ENCODE results near the gene RAD51B. TPM values are rescaled to one million over a fixed set of nuclear protein-coding genes. Genes with fewer than 3 reads are reported as not detected.

Gene RAD51B
- total RNA-seq, 1 experiment from 2014 or later: 103 TPM

GRCh38 chr14:68122651-68123050 lies 303.1 kb downstream of the RAD51B start:
- in situ Hi-C loops (cut with HindIII; ENCODE audit: low sequenced_read_pairs): no loop called here
- DNase-seq (ENCODE audit: low spot score): no peak

- no peak for DNase-seq (ENCODE audit: low spot score)
- in situ Hi-C loops (cut with HindIII; ENCODE audit: low sequenced_read_pairs): no loop called here
Observed at GRCh38 chr14:68124050-68124449, 304.5 kb downstream of the RAD51B start.

GRCh38 chr14:68124979-68125731 lies 305.6 kb downstream of the RAD51B start:
- in situ Hi-C loops (cut with HindIII; ENCODE audit: low sequenced_read_pairs): no loop called here

GRCh38 chr14:68127166-68127565 lies 307.6 kb downstream of the RAD51B start:
- in situ Hi-C loops (cut with HindIII; ENCODE audit: low sequenced_read_pairs): no loop called here
- no peak for DNase-seq (ENCODE audit: low spot score)

More at GRCh38 chr14:68124979-68125731, 305.6 kb downstream of the RAD51B start:
- DNase-seq (ENCODE audit: low spot score): no peak

- in situ Hi-C loops (cut with HindIII; ENCODE audit: low sequenced_read_pairs): no loop called here
- DNase-seq (ENCODE audit: low spot score): no peak
Observed at GRCh38 chr14:68131907-68132306, 312.3 kb downstream of the RAD51B start.

- in situ Hi-C loops (cut with HindIII; ENCODE audit: low sequenced_read_pairs): no loop called here
- no peak for DNase-seq (ENCODE audit: low spot score)
Observed at GRCh38 chr14:68132563-68133121, 313.1 kb downstream of the RAD51B start.

- no peak for DNase-seq (ENCODE audit: low spot score)
- in situ Hi-C loops (cut with HindIII; ENCODE audit: low sequenced_read_pairs): no loop called here
Observed at GRCh38 chr14:68133856-68134255, 314.3 kb downstream of the RAD51B start.

- in situ Hi-C loops (cut with HindIII; ENCODE audit: low sequenced_read_pairs): no loop called here
- DNase-seq (ENCODE audit: low spot score): no peak
Observed at GRCh38 chr14:68135028-68135427, 315.4 kb downstream of the RAD51B start.

GRCh38 chr14:68135566-68135965 lies 316.0 kb downstream of the RAD51B start:
- no peak for DNase-seq (ENCODE audit: low spot score)
- in situ Hi-C loops (cut with HindIII; ENCODE audit: low sequenced_read_pairs): no loop called here

- peak; percentile 76 for DNase-seq (ENCODE audit: low spot score)
- in situ Hi-C loops (cut with HindIII; ENCODE audit: low sequenced_read_pairs): no loop called here
Observed at GRCh38 chr14:68137704-68138619, 318.4 kb downstream of the RAD51B start.

- in situ Hi-C loops (cut with HindIII; ENCODE audit: low sequenced_read_pairs): no loop called here
- no peak for DNase-seq (ENCODE audit: low spot score)
Observed at GRCh38 chr14:68139431-68140075, 320.0 kb downstream of the RAD51B start.

- DNase-seq (ENCODE audit: low spot score): peak; percentile 66
- in situ Hi-C loops (cut with HindIII; ENCODE audit: low sequenced_read_pairs): no loop called here
Observed at GRCh38 chr14:68140076-68140741, 320.6 kb downstream of the RAD51B start.

- DNase-seq (ENCODE audit: low spot score): no peak
- in situ Hi-C loops (cut with HindIII; ENCODE audit: low sequenced_read_pairs): no loop called here
Observed at GRCh38 chr14:68140806-68141205, 321.2 kb downstream of the RAD51B start.

- no peak for DNase-seq (ENCODE audit: low spot score)
- in situ Hi-C loops (cut with HindIII; ENCODE audit: low sequenced_read_pairs): no loop called here
Observed at GRCh38 chr14:68141281-68142088, 321.9 kb downstream of the RAD51B start.

GRCh38 chr14:68143341-68143841 lies 323.8 kb downstream of the RAD51B start:
- peak; percentile 48 for DNase-seq (ENCODE audit: low spot score)

GRCh38 chr14:68144051-68144681 lies 324.6 kb downstream of the RAD51B start:
- DNase-seq (ENCODE audit: low spot score): no peak
- in situ Hi-C loops (cut with HindIII; ENCODE audit: low sequenced_read_pairs): no loop called here

More at GRCh38 chr14:68143341-68143841, 323.8 kb downstream of the RAD51B start:
- in situ Hi-C loops (cut with HindIII; ENCODE audit: low sequenced_read_pairs): no loop called here

GRCh38 chr14:68145036-68145435 lies 325.5 kb downstream of the RAD51B start:
- in situ Hi-C loops (cut with HindIII; ENCODE audit: low sequenced_read_pairs): no loop called here
- DNase-seq (ENCODE audit: low spot score): no peak
